ENCODE results near the gene C1orf116.
A peak's percentile ranks its signal among the peaks of the same experiment; 100 is the strongest.

C1orf116 gene

DNA sequence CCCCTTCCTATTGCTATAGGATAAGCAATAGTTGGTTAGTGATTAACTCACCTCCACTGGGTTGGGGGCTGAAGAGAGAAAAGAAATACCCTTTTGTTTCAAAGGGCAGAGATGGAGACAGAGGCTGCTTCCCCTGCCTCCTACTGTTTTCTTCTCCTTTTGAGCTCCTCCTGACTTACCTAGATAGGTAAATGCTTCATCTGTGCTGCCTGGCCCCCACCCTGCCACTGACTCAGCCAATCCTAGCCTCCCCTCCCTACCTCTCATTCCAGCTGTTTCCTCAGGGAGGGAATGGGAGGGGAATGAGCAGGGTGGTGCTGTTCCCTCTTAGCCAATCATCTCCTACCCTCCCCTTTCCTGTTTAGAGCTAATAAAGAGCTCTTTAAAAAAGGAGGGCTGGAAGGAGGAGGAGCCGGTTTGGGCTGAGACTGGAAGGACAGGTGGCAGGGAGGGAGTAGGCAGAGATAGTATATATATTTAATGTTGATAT lies at the start of gene C1orf116:
C1orf116 (minus strand) TSS at position 229 of the 490 bp plus-strand sequence. CDS start 5,158 bp downstream, outside the sequence.
- TF ChIP-seq, protein P1, sequence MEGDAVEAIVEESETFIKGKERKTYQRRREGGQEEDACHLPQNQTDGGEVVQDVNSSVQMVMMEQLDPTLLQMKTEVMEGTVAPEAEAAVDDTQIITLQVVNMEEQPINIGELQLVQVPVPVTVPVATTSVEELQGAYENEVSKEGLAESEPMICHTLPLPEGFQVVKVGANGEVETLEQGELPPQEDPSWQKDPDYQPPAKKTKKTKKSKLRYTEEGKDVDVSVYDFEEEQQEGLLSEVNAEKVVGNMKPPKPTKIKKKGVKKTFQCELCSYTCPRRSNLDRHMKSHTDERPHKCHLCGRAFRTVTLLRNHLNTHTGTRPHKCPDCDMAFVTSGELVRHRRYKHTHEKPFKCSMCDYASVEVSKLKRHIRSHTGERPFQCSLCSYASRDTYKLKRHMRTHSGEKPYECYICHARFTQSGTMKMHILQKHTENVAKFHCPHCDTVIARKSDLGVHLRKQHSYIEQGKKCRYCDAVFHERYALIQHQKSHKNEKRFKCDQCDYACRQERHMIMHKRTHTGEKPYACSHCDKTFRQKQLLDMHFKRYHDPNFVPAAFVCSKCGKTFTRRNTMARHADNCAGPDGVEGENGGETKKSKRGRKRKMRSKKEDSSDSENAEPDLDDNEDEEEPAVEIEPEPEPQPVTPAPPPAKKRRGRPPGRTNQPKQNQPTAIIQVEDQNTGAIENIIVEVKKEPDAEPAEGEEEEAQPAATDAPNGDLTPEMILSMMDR (conservative IDR thresholded peaks at IDR 0.05) = no peak
- TF ChIP-seq ZFX (IDR thresholded peaks at IDR 0.05) = no peak
- peak within 1 kb of the TSS; percentile 97 for H3K27ac ChIP-seq

DNA sequence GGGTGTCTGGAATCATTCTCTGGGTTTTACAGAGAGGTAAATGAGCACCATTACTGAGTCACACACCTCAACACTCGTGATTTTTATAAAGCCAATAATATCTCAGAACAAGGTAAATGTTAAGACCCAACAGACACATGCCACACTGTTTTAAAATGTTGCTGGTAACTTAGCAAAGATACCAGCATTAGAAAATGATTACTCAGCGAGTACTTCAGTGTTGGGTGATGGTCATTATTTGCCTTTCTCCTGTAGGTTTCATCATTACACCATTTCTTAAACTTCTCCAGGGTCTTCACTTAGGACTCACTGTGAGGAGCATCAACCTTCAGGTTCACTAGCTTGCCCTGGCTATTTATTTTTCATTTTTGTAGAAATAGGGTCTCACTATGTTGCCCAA lies 49.2 kb upstream of the C1orf116 start:
- no peak overlapping the region for H3K27ac ChIP-seq
- TF ChIP-seq, protein P1 (conservative IDR thresholded peaks at IDR 0.05) = no peak
- TF ChIP-seq ZFX (IDR thresholded peaks at IDR 0.05) = no peak

DNA sequence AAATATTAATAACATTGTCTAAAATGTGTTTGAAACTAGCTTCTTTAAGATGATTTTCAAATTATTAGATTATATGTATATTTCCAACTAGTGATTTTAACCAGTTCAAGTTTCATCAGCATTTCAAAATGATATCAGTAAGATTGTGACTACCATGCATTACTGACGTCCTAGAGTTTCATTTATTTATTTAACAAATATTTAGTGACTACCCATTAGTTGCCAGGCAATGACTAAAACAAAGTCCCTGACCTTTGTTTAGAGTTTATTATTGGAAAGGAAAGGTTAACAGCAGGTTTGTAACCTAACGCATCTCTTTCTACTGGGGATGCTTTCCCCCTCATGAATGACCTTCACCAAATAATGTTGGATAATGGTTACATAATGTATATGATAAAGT lies 48.5 kb upstream of the C1orf116 start:
- TF ChIP-seq, protein P1 (conservative IDR thresholded peaks at IDR 0.05) = no peak
- no peak for TF ChIP-seq ZFX (IDR thresholded peaks at IDR 0.05)
- no peak overlapping the region for H3K27ac ChIP-seq

DNA sequence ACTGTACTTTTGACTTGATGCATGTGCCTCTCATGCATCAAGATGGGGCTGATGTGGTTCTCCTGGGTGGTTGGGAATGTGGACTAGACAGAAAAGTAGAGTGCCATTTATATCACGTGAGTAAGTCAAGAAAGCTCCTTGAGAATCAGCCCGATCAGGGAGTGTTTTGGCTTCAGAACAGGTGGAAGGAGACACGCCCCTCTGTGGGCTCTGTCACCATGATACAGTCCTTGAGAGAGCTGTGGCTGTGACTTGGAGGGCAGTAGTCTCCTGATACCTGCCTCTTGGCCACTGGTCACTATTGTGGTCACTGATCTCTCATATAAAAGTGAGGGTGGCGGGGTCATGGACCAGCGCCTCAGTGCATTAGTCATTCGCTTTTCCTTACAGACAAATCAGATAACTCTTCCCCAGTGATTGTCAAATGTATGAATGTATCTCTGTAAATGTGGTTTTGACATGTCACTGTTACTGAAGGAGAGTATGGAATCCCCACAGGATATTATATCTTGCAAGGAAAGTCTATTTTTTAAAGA lies 47.2 kb upstream of the C1orf116 start:
- no peak for TF ChIP-seq ZFX (IDR thresholded peaks at IDR 0.05)
- TF ChIP-seq, protein P1 (conservative IDR thresholded peaks at IDR 0.05) = no peak
- H3K27ac ChIP-seq = no peak overlapping the region

DNA sequence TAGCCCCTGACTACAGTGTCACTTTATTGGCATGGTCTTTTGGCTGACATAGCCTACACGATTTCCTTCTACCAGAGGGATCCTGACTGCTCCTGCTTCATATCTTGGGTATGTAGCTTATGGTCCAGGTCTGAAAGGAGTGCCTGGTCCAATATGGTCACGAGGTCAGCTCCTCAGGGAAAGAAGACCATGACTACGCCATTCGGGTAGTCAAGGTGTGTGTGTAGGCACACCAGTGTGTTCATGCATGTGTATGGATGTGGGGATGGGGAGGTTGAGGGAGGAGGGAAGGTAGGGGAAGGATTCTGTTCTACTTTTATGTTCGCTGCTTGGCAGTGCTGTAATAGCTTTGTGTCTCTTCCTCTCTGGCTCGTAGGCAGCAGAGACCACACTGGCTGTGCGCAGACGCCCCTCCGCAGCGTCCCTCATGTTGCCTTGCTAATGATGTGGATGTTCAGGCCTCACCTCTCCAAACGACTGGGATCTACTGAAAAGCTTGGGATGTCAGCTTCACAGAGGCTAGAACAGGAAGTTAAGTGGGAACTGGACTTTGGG lies 46.1 kb upstream of the C1orf116 start:
- TF ChIP-seq, protein P1 (conservative IDR thresholded peaks at IDR 0.05) = no peak
- no peak for TF ChIP-seq ZFX (IDR thresholded peaks at IDR 0.05)

DNA sequence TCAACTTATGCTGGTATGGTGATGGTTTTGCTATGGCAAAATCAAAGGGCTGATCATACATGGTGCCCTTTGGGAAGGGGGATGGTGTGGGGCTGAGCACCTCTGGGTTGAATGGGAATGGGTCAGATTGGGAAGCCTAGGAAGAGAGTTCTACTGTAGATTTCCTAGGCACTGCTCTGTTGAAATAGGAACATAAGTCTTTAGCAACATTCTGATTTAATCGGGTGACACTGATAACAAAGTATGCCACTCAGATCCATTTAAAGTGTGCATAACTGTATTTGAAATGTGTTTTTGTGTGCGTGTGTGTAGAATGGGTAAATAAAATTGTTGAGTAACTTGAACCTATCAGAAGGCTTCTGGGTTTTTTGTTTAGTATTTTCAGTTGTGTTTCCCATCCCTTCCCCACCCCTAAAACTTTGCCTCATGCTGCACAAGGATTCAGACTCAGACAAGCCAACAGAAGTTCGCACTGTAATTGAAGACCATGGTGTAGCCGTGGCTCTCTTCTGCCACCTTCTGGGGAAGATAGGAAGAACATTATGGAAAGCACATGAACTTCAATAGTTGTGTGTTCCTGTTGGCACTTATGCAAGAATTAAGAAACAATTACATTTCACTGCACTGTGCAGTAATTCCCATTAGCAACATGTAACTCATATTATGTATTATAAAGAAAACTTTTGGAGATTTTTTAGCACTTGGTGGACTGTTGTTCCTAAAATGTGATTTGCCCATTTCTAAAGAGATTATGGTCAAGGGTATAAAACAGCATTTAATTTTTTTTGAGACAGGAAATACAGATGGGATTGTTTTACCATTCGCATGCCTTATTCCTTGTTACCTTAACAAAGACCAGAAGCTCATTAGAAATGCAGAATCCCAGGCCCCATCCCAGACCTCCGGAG lies 45.2 kb upstream of the C1orf116 start:
- TF ChIP-seq, protein P1 (conservative IDR thresholded peaks at IDR 0.05) = peak; percentile 98
- TF ChIP-seq ZFX (IDR thresholded peaks at IDR 0.05) = no peak
- no peak overlapping the region for H3K27ac ChIP-seq

More for the DNA sequence above, 46.1 kb upstream of the C1orf116 start:
- H3K27ac ChIP-seq = no peak overlapping the region

DNA sequence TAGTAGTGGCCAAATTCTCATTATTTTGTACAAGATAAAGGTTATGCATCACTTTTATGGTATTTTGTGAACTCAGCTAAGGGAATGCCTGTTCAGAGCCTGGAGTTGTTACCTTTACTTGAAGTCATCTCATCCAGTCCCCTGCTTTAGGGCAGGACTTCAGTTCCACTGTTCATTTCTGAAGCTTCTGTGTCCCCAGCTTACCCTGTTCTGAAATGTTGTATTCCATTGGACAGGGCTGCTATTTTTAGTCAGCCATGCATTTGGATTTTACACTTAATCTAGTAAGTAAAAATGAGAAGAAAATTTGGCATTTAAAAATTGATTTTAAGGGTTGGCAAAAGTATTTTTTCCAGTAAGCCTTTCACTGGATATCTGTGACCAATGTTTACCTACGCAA lies 44.5 kb upstream of the C1orf116 start:
- H3K27ac ChIP-seq = no peak overlapping the region
- TF ChIP-seq, protein P1 (conservative IDR thresholded peaks at IDR 0.05) = no peak
- TF ChIP-seq ZFX (IDR thresholded peaks at IDR 0.05) = no peak

Measured in C4-2B (cell line).